Adipocyte (in vitro differentiated cells): ENCODE measurements around the gene NUP43.
"Not testable (repeated sequence)": the region's sequence is repeated elsewhere in the genome, so short reads cannot be mapped to it uniquely, and the experiment has no call there.

Source experiments
- DNase-seq: peaks from one replicate; pipeline ENCODE4 v3.0.0-alpha.2; 2015; ENCODE audit warnings: low read depth
- H3K27me3 ChIP-seq: replicated peaks from 2 replicates; pipeline ENCODE4 v1.7.0; 2013; ENCODE audit warnings: mild to moderate bottlenecking, low read length, moderate library complexity; ENCODE audit not compliant: control insufficient read depth, insufficient read depth
- H3K36me3 ChIP-seq: 2 replicates; pipeline ENCODE4 v1.7.0; 2013; ENCODE audit warnings: low read length, mild to moderate bottlenecking, moderate library complexity; ENCODE audit not compliant: control insufficient read depth, insufficient read depth, severe bottlenecking
- H3K4me1 ChIP-seq: 2 replicates; pipeline ENCODE4 v1.7.0; 2013; ENCODE audit warnings: mild to moderate bottlenecking, low read length, moderate library complexity; ENCODE audit not compliant: control insufficient read depth, insufficient read depth
- H3K4me3 ChIP-seq: 2 replicates; pipeline ENCODE4 v1.7.0; 2013; ENCODE audit warnings: mild to moderate bottlenecking, low read length, moderate library complexity
- H3K9ac ChIP-seq: 2 replicates; pipeline ENCODE4 v1.7.0; 2013; ENCODE audit warnings: mild to moderate bottlenecking, low read length, moderate library complexity
- H3K9me3 ChIP-seq: 2 replicates; pipeline ENCODE4 v1.7.0; 2013; ENCODE audit warnings: mild to moderate bottlenecking, low read length, moderate library complexity; ENCODE audit not compliant: control insufficient read depth

The NUP43 gene

DNA sequence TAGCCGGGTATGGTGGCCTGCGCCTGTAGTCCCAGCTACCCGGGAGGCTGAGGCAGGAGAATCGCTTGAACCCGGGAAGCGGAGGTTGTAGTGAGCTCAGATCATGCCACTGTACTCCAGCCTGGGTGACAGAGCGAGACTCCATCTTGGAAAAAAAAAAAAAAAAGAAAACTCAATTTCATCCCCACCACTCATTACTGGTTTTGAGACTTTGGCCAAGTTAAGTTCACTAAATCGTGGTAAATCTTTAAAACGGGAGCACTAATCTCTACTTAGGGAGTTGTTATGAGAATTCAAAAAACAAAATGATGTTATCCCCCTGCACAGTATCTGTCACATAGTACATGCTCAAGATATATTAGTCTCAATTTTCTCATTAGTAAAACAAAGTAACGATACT is 1.1 kb downstream of the NUP43 start:
- not testable (repeated sequence) for H3K9me3 ChIP-seq, H3K27me3 ChIP-seq, H3K4me1 ChIP-seq, DNase-seq
- Histone ChIP-seq H3K4me3 (peak overlapping the region; percentile 100), H3K9ac (peak overlapping the region; percentile 96), H3K36me3 (peaks cover 26% of the 10 kb centered on the region)

DNA sequence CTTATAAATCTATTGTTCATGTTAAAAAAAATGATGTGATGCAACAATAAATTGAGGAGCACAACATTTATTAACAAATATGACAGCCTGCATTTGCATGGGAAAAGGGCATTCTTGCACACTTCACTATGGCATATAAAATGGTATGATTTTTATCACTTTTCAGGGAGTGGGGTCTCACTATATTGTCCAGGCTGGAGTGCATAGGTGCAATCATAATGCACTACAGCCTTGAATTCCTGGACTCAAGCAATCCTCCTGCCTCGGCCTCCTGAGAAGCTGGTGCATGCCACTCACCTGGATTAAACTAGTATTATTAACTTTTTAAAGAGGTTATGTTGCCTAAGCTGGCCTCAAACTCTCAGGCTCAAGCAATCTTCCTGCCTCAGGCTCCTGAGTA is 11.4 kb downstream of the NUP43 start:
- Histone ChIP-seq H3K36me3 (peaks cover 61% of the 10 kb centered on the region), H3K4me1 (no peaks in the 10 kb centered on the region), H3K9ac (no peak overlapping the region), H3K9me3 (no peaks in the 10 kb centered on the region), H3K4me3 (no peak overlapping the region), H3K27me3 (no peaks in the 10 kb centered on the region)
- no peak for DNase-seq

DNA sequence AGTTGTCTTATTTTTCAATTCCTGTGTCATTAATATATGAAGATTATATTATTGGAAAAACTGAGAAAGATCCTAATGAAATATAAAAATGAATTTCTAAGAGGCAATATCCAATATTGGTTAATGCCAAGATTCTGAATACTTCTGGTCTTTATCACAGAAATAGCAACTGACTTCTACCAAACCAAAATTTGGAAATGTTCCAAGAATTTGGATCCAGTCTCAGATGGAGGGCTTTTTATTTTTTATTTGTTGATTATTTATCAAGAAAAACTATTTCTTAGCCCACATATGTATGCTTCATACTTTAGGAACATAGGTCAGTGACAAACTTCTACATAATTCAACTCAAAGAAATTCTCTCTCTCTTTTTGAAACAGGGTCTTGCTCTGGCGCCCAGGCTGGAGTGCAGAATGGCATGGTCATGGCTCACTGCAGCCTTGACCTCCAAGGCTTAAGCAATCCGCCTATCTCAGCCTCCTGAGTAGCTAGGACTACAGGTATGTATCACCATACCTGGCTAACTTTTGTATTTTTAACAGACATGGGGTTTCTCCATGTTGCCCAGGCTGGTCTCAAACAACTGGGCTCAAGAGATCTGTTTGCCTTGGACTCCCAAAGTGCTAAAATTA is 13.1 kb downstream of the NUP43 start:
- H3K9ac ChIP-seq = no peak overlapping the region
- no peak for DNase-seq
- peaks cover 66% of the 10 kb centered on the region for H3K36me3 ChIP-seq
- no peak overlapping the region for H3K4me3 ChIP-seq
- H3K9me3 ChIP-seq = no peaks in the 10 kb centered on the region
- H3K27me3 ChIP-seq = no peaks in the 10 kb centered on the region
- no peaks in the 10 kb centered on the region for H3K4me1 ChIP-seq

DNA sequence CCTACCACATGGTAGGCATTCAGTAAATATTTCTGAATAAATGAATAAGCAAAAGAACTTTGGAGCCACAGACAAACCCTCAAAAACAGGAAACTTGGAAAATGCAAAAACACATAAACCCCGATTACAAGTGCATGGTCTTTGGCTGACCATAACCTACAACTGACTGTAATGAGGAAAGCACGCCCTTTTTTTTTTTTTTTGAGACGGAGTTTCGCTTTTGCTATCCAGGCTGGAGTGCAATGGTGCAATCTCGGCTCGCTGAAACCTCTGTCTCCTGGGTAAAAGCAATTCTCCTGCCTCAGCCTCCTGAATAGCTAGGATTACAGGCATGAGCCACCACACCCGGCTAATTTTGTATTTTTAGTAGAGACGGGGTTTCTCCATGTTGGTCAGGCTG is 16.5 kb downstream of the NUP43 start:
- Histone ChIP-seq H3K9ac (no peak overlapping the region), H3K4me3 (no peak overlapping the region), H3K36me3 (peaks cover 61% of the 10 kb centered on the region), H3K9me3 (no peaks in the 10 kb centered on the region), H3K4me1 (no peaks in the 10 kb centered on the region), H3K27me3 (no peaks in the 10 kb centered on the region)
- no peak for DNase-seq

DNA sequence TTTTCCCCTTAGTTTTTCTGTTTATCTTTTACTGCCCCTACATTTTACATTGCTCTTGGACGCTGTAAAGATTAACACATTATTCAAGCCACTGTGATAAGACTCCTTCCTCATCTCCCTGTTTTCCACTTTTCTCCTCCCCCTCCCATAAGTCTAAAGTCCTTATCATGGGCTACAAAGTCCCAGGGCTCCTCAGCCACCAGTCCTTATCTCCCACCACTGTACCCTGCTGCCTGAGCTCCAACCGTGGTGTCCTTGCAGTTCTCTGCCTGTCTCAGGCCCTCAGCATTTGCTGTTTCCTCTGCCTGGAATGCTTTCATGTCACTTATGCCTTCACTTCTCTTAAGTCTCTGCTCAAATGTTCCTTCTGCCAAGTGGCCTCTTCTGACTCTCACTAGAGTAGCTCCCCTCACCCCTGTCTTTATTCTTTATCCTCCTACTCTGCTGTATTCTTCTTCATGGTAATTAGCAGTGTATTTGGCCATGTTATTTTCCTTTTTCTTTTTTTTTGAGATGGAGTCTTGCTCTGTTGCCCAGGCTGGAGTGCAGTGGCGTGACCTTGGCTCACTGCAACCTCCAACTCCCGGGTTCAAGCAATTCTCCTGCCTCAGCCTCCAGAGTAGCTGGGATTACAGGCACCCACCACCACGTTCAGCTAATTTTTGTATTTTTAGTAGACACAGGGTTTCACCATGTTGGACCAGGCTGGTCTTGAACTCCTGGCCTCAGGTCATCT is 17.7 kb downstream of the NUP43 start:
- H3K9ac ChIP-seq = no peak overlapping the region
- DNase-seq = no peak
- no peak overlapping the region for H3K4me3 ChIP-seq
- no peaks in the 10 kb centered on the region for H3K27me3 ChIP-seq
- H3K9me3 ChIP-seq = no peaks in the 10 kb centered on the region
- H3K36me3 ChIP-seq = peaks cover 60% of the 10 kb centered on the region
- no peaks in the 10 kb centered on the region for H3K4me1 ChIP-seq

DNA sequence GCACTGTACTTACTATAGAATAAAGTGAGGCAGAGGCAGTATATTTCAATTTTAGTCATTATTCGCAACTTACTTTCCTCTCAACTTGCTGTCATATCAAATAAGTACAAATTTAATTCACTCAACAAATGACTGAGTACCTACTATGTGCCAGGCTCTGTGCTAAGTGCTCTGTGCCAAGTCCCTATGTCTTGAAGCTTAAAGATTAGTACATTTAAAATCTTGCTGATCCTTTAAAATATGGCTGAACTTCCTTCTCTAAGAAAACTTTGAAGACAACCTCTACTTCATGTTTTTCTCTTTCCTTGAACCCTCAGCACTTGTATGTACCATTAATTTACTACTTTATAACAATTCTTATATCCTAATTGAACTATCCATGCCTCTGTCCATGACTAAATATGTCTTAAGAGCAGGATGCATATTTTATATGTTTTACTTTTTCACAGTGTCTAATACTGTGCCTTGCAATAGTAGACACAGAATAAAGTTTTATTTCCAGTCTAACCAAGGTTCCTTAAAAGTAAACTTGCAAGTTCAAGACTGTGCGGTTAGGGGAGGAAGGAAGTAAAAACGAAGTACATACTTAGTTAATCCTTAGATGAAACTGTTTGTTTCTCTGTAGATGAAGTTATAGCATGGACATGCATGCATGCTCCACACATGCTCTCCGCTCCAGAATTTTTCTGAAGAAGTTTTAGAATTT is 18.4 kb downstream of the NUP43 start:
- no peaks in the 10 kb centered on the region for H3K4me1 ChIP-seq
- H3K9me3 ChIP-seq = no peaks in the 10 kb centered on the region
- peaks cover 54% of the 10 kb centered on the region for H3K36me3 ChIP-seq
- H3K27me3 ChIP-seq = no peaks in the 10 kb centered on the region
- no peak overlapping the region for H3K4me3 ChIP-seq
- DNase-seq = no peak
- H3K9ac ChIP-seq = no peak overlapping the region

DNA sequence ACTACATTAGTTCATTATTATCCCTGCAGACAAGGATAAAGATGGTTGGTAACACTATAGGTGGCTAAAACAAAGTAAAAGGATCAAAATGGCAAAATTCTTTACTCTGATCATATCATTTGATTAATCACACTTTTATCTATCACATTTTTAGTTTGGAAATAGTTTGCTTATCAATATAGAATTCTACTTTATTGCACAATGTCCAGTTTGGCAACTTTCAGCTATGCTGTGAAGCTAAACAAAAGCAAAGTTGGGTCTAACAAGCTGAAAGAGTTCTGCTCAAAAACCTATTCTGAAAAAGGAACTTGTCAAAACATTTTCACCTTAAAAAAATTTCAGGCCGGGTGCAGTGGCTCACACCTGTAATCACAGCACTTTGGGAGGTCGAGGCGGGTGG is 20.5 kb downstream of the NUP43 start:
- H3K4me3 ChIP-seq = no peak overlapping the region
- H3K27me3 ChIP-seq = no peaks in the 10 kb centered on the region
- no peaks in the 10 kb centered on the region for H3K4me1 ChIP-seq
- H3K9me3 ChIP-seq = no peaks in the 10 kb centered on the region
- DNase-seq = no peak
- no peak overlapping the region for H3K9ac ChIP-seq
- H3K36me3 ChIP-seq = peaks cover 42% of the 10 kb centered on the region

DNA sequence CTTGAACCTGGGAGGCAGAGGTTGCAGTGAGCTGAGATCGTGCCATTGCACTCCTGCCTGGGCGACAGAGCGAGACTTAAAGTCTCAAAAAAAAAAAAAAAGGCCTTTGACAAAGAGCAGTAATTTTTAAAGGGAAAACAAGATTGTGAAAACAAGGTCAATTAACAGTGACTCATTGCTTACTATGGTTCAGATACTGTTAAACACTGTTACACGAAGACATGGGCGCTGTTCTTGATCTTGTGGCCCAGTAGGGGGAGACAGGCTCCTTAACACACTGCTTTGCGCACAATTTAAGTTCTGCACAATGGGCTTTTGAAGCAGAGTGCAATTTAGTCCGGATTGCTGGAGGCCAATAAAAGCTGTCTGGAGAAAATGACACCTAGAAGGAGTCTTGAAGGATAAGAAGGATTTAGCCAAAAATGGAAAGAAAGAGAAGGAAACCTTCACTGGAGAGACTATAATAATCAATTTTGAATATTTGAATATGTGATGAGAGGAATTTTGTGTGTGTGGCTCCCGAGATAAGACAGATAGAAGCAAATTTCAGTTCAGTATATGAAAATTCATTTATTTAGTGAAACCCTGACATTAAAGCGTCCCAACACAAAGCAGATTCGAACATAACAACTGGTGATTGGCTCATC is 22.4 kb downstream of the NUP43 start:
- H3K4me3 ChIP-seq = no peak overlapping the region
- no peaks in the 10 kb centered on the region for H3K27me3 ChIP-seq
- DNase-seq = peak; percentile 85
- H3K4me1 ChIP-seq = peaks cover under 1% of the 10 kb centered on the region
- peaks cover 24% of the 10 kb centered on the region for H3K36me3 ChIP-seq
- H3K9ac ChIP-seq = peak overlapping the region; percentile 17
- H3K9me3 ChIP-seq = no peaks in the 10 kb centered on the region

DNA sequence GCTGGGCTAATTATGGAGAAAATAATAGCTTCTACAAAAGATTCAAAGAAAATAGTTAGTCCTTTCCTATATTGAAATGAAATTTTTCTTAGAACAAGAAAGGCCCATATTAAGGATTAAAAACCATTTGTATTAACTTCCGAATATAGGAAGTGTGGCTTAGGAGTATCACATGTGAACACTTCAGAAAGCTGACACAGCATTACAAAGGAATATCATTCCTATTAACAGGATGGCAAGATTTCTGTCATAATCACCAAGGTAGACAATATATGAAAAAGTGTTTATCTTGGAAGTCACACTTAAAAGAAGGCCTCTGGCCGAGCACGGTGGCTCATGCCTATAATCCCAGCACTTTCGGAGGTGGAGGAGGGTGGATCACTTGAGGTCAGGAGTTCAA is 23.1 kb downstream of the NUP43 start:
- Histone ChIP-seq H3K4me1 (peaks cover 5% of the 10 kb centered on the region), H3K27me3 (no peaks in the 10 kb centered on the region), H3K9ac (peak overlapping the region; percentile 17), H3K9me3 (no peaks in the 10 kb centered on the region), H3K36me3 (peaks cover 18% of the 10 kb centered on the region), H3K4me3 (no peak overlapping the region)
- no peak for DNase-seq

DNA sequence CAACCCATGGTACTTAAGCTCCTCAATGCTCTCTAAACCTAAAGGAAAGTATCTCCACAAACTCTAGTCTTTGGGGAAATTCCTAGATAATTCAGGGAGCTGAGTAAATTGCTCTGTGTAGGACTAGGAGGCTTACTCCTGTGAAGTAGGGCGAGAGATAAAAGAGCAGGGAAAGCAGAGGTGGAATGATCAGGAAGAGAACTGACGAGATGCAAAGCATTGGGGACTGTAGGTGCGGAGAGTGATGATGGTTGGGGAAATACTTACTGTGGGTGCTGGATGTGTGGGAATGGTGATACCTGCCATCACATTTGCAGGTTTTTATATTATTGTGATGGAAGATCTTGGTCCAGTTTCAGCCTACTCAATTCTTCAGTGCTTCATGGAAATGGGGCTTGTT is 26.8 kb downstream of the NUP43 start:
- H3K9ac ChIP-seq = no peak overlapping the region
- no peak for DNase-seq

More for the DNA sequence above, 26.8 kb downstream of the NUP43 start:
- H3K4me3 ChIP-seq = no peak overlapping the region
- no peaks in the 10 kb centered on the region for H3K36me3 ChIP-seq
- H3K27me3 ChIP-seq = no peaks in the 10 kb centered on the region
- H3K9me3 ChIP-seq = no peaks in the 10 kb centered on the region
- H3K4me1 ChIP-seq = peaks cover 18% of the 10 kb centered on the region
